HG03135 (cell line): ENCODE results near the gene USP35.
"Not testable (repeated sequence)": the region's sequence is repeated elsewhere in the genome, so short reads cannot be mapped to it uniquely, and the experiment has no call there.

Source experiments
- ATAC-seq: cut with Tn5 transposase; IDR thresholded peaks from one replicate; pipeline ENCODE4 v1.9.1; 2021; ENCODE audit warnings: mild to moderate bottlenecking, moderate library complexity; ENCODE audit not compliant: unreplicated experiment

USP35 gene

DNA sequence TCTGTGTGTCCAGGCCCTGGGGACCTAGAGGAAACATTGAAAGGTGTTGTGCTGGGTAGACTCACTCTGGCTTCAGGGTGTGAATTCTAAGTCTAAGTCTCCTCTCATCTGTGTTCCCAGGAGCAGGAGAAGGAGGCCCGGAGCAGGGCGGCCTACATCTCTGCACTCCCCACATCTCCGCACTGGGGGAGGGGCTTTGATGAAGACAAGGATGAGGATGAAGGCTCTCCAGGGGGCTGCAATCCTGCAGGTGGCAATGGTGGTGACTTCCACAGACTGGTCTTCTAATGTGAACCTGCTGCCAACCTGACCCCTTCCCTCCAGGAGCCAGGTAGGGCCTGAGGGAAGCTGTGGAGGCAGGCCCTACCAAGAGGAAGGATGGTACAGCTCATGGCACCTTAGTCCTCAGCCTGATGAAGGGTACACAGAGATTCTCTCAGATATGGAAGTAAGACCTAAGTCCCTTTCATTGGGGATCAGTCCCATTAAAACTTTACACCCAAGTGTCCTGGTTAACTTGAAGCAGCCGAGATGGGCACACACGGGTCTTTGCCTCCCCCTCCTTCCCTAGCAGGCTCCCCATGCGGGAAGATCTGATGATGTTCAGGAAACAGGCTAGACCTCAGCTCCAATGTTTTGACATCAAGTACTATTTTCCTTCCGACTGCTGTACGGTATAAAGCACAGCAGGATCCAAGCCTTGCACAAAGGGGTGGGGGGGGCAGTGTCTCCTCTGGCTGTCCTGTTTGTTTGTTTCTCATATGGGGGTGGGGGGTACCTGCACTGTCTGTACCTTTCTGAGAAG, 25.0 kb downstream of the USP35 start:
- no peak for ATAC-seq

DNA sequence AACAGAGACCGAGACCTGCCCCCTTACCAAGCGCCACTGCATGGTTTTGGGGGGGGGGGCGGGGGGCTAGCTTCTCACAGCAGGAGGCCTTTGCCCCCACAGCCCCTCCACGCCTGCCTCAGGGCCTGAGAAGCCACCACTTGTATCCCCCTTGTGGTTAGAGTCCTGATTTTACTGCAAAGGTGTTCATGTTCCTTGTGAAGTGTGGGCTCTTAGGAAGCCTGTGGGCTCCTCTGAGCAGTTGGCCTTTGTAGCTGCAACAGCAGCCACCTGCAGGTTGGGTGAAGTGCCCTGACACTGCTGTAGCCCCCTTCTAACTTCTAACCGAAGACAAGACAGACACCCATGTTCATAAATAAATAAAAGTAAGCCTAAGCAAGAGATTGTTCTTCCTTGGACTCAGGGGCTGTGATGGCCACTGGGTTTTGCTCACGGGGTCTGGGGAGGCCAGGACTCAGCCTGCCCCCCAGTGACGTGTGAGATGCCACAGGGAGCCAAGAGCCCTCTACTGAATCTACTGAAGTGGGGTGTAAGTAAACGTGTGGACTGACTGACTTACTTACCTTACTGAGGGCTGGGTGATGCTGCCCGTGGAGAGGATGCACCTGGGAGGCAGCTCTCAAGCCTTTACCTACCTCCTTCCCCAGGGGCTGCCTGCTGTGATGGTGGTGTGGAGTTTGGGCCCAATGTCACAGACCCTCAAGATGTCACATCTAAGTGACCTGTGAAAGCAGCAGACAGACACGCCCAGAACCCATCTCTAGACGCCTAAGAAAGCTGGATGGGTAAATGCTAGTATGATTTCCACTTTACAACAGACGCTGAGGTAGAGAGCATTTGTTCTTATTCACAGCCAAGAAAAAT, 25.8 kb downstream of the USP35 start:
- ATAC-seq: no peak

GRCh38 chr11:78216021-78216420, 27.3 kb downstream of the USP35 start:
- ATAC-seq: no peak

DNA sequence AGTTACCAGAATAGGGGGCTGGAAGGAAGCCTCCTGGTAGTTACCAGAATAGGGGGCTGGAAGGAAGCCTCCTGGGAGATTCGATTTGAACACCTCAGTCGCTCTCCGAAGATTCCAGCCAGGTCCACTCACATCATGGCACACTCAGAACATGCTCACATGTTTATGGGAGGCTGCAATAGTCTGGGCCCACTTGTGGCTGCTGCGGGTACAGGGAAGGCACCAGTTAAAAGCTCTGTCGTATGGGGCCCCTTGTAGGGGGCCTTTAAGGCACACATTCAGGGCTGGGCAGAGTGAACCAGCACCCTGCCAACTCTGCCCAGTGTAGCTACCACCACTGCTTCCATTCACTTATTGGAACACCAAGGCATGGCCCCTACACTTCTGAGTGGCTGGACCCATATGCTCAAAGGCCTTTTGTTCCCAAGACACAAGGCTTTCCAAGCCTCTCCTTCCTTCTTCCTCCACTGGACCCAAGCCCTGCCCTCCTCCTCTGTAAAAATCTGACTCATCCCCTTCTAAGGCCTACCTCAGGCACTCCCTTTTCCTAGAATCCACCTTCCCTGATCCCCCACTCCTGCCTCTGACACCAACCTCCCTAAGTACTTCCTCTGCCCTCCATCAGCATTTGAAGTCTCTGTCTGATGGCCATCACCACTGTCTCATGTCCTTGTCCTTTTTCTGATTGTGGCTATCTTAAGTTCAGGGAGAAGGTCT, 28.0 kb downstream of the USP35 start:
- no peak for ATAC-seq

- no peak for ATAC-seq
Observed at GRCh38 chr11:78217650-78218541, 29.2 kb downstream of the USP35 start.

DNA sequence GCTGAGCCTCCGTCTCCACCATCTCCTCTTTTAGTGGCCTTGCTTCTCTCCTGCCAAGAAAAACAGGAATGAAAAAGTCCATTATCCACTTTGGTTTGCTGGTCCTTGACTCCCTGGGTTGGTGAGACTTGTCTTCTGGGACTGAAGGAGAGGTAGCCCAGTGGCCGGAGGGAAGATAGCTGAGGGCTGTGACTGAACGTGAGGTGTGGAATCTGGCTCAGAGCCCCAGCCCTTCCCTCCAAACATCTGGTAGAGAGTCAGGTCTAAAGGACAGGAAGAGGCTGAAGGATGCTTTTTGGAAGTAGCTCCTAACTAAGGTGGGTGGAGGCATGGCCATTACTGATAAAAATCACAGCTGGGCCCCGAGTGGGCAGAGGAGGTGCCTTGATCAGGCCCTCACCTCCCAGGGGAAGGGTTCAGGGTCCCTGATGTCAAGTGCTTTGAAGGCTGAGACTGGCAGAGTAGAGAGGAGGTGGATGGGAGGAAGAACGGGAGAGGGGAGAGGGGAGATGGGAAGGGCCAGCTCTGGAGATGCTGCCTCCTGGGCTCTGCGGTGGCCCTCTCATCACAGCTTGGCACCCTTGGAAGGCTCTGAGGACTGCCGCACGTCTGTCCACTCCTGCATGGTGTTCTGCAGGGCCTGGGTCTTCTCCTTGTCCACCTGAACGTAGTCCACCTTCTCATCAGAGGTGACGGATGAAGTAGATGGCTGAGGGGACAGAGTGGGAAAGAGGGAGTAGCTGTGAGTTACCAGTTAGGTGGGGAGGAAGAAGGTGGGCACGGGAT, 30.2 kb downstream of the USP35 start:
- no peak for ATAC-seq

GRCh38 chr11:78219493-78220217, 30.9 kb downstream of the USP35 start:
- ATAC-seq: no peak

- no peak for ATAC-seq
Observed at GRCh38 chr11:78220218-78221157, 31.8 kb downstream of the USP35 start.

- no peak for ATAC-seq
Observed at GRCh38 chr11:78221396-78222315, 32.9 kb downstream of the USP35 start.

- ATAC-seq: not testable (repeated sequence)
Observed at GRCh38 chr11:78222726-78223125, 34.0 kb downstream of the USP35 start.

- peak; percentile 82 for ATAC-seq
Observed at GRCh38 chr11:78223320-78223954, 34.7 kb downstream of the USP35 start.

DNA sequence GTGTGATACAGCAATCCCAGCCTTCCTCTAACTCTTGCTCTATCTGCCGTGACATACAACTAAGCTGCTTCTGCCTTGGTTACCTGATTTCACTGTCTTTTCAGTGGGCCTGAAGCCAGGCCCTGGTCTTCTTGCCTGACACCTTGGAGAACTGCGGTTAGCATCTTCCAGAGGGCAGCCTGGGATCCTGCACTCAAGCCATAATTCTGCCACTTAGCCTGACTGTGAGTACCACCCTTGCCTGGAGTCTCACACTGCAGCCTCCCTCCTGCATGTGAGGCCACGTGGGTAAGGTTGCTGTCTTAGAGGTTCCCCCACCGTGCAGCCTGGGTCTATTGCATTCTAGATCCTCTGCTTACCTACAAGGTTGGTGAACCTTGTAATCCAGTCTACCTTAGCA, 35.8 kb downstream of the USP35 start:
- ATAC-seq: no peak

GRCh38 chr11:78224906-78225420, 36.2 kb downstream of the USP35 start:
- ATAC-seq: no peak

GRCh38 chr11:78226684-78227680, 38.3 kb downstream of the USP35 start:
- no peak for ATAC-seq

DNA sequence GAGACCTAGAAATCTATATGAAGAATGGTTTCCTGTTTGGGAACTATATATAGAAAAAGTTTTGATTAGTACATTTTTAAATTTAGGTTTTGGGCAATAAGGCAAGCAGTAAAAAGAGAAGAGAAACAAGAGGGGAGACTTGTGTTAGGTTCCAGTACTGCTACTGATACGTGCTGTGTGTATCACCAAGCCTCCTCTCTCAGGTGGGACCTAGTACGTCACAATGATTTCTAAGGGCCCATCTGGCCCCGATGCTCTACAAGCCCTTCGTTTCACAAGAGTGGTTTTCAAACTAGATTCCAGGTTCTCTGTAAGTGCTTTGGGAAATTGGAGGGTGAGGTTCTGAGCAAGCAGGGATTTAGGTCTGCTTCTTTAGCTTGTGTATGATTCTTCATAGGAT, 39.2 kb downstream of the USP35 start:
- ATAC-seq: no peak
